ENCODE data around the gene SPARCL1. TPM values are rescaled to one million over a fixed set of nuclear protein-coding genes. Genes with fewer than 3 reads are reported as not detected.

SPARCL1 gene
- total and polyA plus RNA-seq, 2 donors (not counting 3 experiments of a cell fraction or from before 2014, with no cell fraction given), result not detected

GRCh38 chr4:87498446-87498900 lies 30.7 kb downstream of the SPARCL1 start:
- FAIRE-seq (no peak), DNase-seq (ENCODE audit: low read depth, low spot score) (no peak)
- H2AFZ ChIP-seq (ENCODE audit: low read depth, low read length), result no peak overlapping the region
- no TSS peak for BruUV-seq (replicated peaks)
- no peaks in the 10 kb centered on the region for H3K79me2 ChIP-seq (ENCODE audit: control insufficient read depth, insufficient read depth, low read length)
- H3K9ac ChIP-seq (replicated peaks; ENCODE audit: extremely low read depth, insufficient read depth, low read length), result no peak overlapping the region
- peaks cover 6% of the 10 kb centered on the region for H3K4me1 ChIP-seq (ENCODE audit: control insufficient read depth, extremely low read depth, insufficient read depth, low read length)
- no peak overlapping the region for H3K4me3 ChIP-seq (replicated peaks in 1 of 3; ENCODE audit: insufficient read depth in 1 of 3, low read depth in 1 of 3, low read length in 3 of 3)
- no peak overlapping the region for H3K4me2 ChIP-seq (ENCODE audit: insufficient read depth, low read length)
- H4K20me1 ChIP-seq (replicated peaks; ENCODE audit: control insufficient read depth, extremely low read depth, insufficient read depth, low read length), result no peaks in the 10 kb centered on the region
- no peaks in the 10 kb centered on the region for H3K9me3 ChIP-seq (replicated peaks; ENCODE audit: control insufficient read depth, insufficient read depth, low read length)
- ChIA-PET CTCF (interaction anchor here (0.7 to 2.6 kb wide), 7 partner anchors 10 to 351 kb away, joined by 3 to 9 read pairs (median 5); no protein-coding TSS in a partner anchor), POLR2A (no interaction called here)
- intact Hi-C loops (cut with micrococcal nuclease), result loop anchor here (5.0 kb wide), 1 partner anchor 349 kb away; no protein-coding TSS in a partner anchor
- no peak overlapping the region for H3K27ac ChIP-seq (ENCODE audit: insufficient read depth, low read depth, low read length)
- TF ChIP-seq JUN (IDR thresholded peaks at IDR 0.05; ENCODE audit: borderline replicate concordance, insufficient read depth, insufficient read length, low read depth) (no peak), FOS (IDR thresholded peaks at IDR 0.05; ENCODE audit: borderline replicate concordance, insufficient read depth, low read length) (no peak), MYC (IDR thresholded peaks at IDR 0.05; ENCODE audit: low read depth, low read length) (no peak)
- dilution Hi-C loops (cut with MboI; ENCODE audit: extremely low pct_ligation_motif_present, low sequenced_read_pairs), result no loop called here
- H3K36me3 ChIP-seq (ENCODE audit: control insufficient read depth in 2 of 2, extremely low read depth in 1 of 2, insufficient read depth in 2 of 2, low read length in 2 of 2), result no peaks in the 10 kb centered on the region
- no peaks in the 10 kb centered on the region for H3K27me3 ChIP-seq (ENCODE audit: control insufficient read depth in 2 of 2, insufficient read depth in 2 of 2, low read length in 2 of 2)
- H3K9me1 ChIP-seq (replicated peaks; ENCODE audit: control insufficient read depth, extremely low read depth, insufficient read depth, low read length), result no peaks in the 10 kb centered on the region

- H3K27me3 ChIP-seq (ENCODE audit: control insufficient read depth in 2 of 2, insufficient read depth in 2 of 2, low read length in 2 of 2), result no peaks in the 10 kb centered on the region
- POLR2A ChIA-PET, result no interaction called here
- intact Hi-C loops (cut with micrococcal nuclease), result loop anchor here (5.0 kb wide), 1 partner anchor 350 kb away; no protein-coding TSS in a partner anchor
- dilution Hi-C loops (cut with MboI; ENCODE audit: extremely low pct_ligation_motif_present, low sequenced_read_pairs), result no loop called here
- CTCF ChIA-PET, result interaction anchor here (0.7 to 2.6 kb wide), 6 partner anchors 9 to 341 kb away, joined by 3 to 9 read pairs (median 4); no protein-coding TSS in a partner anchor
- H3K9me3 ChIP-seq (replicated peaks; ENCODE audit: control insufficient read depth, insufficient read depth, low read length), result no peaks in the 10 kb centered on the region
- peak; percentile 21 for FAIRE-seq
- H2AFZ ChIP-seq (ENCODE audit: low read depth, low read length), result no peak overlapping the region
- no peaks in the 10 kb centered on the region for H3K9me1 ChIP-seq (replicated peaks; ENCODE audit: control insufficient read depth, extremely low read depth, insufficient read depth, low read length)
- no TSS peak for BruUV-seq (replicated peaks)
- H3K4me2 ChIP-seq (ENCODE audit: insufficient read depth, low read length), result no peak overlapping the region
- H3K4me1 ChIP-seq (ENCODE audit: control insufficient read depth, extremely low read depth, insufficient read depth, low read length), result peaks cover 5% of the 10 kb centered on the region
- H4K20me1 ChIP-seq (replicated peaks; ENCODE audit: control insufficient read depth, extremely low read depth, insufficient read depth, low read length), result no peaks in the 10 kb centered on the region
- no peak for DNase-seq (ENCODE audit: low read depth, low spot score)
- no peak for TF ChIP-seq MAX (IDR thresholded peaks at IDR 0.05; ENCODE audit: insufficient read depth, insufficient read length)
- no peak for TF ChIP-seq POLR2AphosphoS5 (IDR thresholded peaks at IDR 0.05; ENCODE audit: insufficient read depth, low read depth, low read length)
- TF ChIP-seq POLR2A (IDR thresholded peaks at IDR 0.05; ENCODE audit: low read depth, low read length), result no peak
- no peak for TF ChIP-seq CTCF (IDR thresholded peaks at IDR 0.05; ENCODE audit: extremely low read depth in 1 of 2, insufficient read depth in 1 of 2, low read depth in 1 of 2, low read length in 2 of 2)
- TF ChIP-seq GATA2 (IDR thresholded peaks at IDR 0.05; ENCODE audit: insufficient read depth, insufficient read length, low read depth, low read length), result no peak
- no peak for TF ChIP-seq FOS (IDR thresholded peaks at IDR 0.05; ENCODE audit: borderline replicate concordance, insufficient read depth, low read length)
- no peak for TF ChIP-seq JUN (IDR thresholded peaks at IDR 0.05; ENCODE audit: borderline replicate concordance, insufficient read depth, insufficient read length, low read depth)
- TF ChIP-seq MYC (IDR thresholded peaks at IDR 0.05; ENCODE audit: low read depth, low read length), result no peak
- no peak for TF ChIP-seq EZH2 (IDR thresholded peaks at IDR 0.05; ENCODE audit: borderline replicate concordance, low read depth, low read length, severe bottlenecking)
- H3K36me3 ChIP-seq (ENCODE audit: control insufficient read depth in 2 of 2, extremely low read depth in 1 of 2, insufficient read depth in 2 of 2, low read length in 2 of 2), result no peaks in the 10 kb centered on the region
- H3K79me2 ChIP-seq (ENCODE audit: control insufficient read depth, insufficient read depth, low read length), result no peaks in the 10 kb centered on the region
- H3K27ac ChIP-seq (ENCODE audit: insufficient read depth, low read depth, low read length), result no peak overlapping the region
- no peak overlapping the region for H3K4me3 ChIP-seq (replicated peaks in 1 of 3; ENCODE audit: insufficient read depth in 1 of 3, low read depth in 1 of 3, low read length in 3 of 3)
- no peak overlapping the region for H3K9ac ChIP-seq (replicated peaks; ENCODE audit: extremely low read depth, insufficient read depth, low read length)
These were observed 31.6 kb downstream of the SPARCL1 start for GRCh38 chr4:87497578-87497977.

Measured in endothelial cell of umbilical vein (primary cell).